HG02798 (cell line): ENCODE measurements around the gene RAB44.

Source experiments
- ATAC-seq: cut with Tn5 transposase; IDR thresholded peaks from one replicate; pipeline ENCODE4 v1.9.1; 2021; ENCODE audit warnings: mild to moderate bottlenecking; ENCODE audit not compliant: unreplicated experiment, poor library complexity

RAB44 gene

DNA sequence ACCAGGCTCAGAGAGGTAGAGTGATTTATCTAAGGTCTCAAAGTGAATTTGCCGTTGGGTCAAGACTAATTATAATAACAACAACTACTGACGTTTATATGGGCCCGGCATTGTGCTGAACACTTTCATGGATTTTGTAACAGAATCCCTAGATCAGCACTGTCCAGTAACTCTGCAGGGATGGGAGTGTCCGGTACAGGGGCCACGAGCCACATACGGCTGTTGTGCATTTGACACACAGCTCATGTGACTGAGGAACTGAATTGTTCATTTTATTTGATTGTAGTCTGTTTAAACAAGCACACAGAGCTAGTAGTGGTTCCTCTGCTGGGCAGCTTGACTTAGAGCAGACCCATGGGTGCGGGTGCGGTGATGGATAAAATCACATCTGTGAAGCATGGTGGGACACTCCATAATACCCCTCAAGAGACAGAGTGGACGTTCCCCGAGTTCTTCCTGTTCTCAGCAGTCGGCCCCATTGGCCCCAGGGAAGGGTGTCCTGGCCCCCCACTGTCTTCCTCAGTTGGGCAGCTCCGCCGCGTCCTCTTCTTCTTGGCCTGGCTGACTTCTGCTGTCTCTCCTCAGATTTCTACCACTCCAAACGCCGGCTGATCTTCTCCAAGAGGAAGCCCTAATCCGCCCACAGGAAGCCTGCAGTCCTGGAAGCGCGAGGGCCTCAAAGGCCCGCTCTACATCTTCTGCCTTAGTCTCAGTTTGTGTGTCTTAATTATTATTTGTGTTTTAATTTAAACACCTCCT lies 12.3 kb upstream of the RAB44 start:
- no peak for ATAC-seq

- ATAC-seq: no peak
Measured at GRCh38 chr6:36685926-36686667, 11.5 kb upstream of the RAB44 start.

DNA sequence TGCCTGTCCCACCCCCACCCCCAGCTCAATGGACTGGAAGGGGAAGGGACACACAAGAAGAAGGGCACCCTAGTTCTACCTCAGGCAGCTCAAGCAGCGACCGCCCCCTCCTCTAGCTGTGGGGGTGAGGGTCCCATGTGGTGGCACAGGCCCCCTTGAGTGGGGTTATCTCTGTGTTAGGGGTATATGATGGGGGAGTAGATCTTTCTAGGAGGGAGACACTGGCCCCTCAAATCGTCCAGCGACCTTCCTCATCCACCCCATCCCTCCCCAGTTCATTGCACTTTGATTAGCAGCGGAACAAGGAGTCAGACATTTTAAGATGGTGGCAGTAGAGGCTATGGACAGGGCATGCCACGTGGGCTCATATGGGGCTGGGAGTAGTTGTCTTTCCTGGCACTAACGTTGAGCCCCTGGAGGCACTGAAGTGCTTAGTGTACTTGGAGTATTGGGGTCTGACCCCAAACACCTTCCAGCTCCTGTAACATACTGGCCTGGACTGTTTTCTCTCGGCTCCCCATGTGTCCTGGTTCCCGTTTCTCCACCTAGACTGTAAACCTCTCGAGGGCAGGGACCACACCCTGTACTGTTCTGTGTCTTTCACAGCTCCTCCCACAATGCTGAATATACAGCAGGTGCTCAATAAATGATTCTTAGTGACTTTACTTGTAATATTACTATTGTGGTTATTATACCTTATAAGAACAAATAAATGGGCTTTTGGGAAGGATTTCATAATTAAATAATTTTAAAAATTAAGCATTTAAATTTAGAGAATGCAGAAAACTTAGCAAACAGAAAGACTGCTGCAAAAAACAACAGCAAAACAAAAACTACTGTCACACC lies 10.7 kb upstream of the RAB44 start:
- no peak for ATAC-seq

- no peak for ATAC-seq
Measured at GRCh38 chr6:36688063-36688738, 9.4 kb upstream of the RAB44 start.

DNA sequence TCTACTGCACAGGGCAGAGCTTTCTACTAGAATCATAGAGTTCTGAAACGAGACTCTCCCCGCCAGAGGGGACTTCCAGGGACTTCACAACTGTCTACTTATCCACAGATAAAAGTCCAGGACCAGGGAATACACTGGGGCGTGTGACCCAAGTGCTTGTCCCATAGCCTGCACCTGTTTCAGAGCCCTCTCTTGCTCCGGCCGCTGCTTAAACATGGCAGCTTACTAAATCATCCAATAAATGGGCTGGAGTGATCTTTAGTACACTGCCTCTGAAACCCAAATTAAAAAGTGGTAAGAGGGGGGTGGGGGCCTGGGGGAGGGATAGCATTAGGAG lies 8.9 kb upstream of the RAB44 start:
- no peak for ATAC-seq

DNA sequence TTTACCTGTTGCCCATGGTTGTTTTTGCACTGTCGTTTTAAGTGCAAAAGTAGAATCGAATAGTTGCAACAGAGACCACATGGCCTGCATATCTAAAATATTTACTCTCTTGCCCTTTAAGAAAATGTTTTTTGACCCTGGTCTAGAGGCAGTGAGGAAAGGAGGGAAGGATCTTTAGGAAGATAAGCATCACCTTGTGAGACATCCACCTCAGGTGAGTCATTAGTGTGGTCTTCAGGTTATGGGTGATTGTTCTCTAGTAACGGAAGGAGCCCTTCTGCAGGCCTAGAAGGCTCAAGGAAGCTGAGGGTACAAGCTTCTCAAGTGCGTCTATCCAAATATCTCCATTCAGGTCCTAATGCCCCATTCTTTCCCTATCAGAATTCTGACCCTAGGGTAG lies 6.6 kb upstream of the RAB44 start:
- ATAC-seq: no peak

- ATAC-seq: no peak
Measured at GRCh38 chr6:36691612-36692011, 6.0 kb upstream of the RAB44 start.

DNA sequence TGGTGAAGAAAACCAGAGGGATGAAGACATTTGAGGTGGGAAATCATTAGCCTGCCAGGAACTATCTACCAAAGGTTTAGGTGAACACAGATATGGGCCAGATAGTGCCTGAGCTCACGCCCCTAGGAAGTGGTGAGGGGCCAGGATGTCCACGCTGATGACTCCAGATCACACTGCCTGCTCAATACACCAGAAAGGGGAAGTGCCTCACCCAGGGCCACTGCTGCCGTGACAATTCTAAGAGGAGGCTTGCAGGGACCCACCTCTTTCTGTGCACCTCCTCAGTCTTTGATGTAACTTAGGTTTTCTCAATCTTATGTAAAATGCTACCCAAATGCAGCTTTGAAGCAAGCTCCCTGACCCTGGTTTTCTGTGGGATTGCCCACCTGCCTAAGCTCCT lies 5.4 kb upstream of the RAB44 start:
- no peak for ATAC-seq

- no peak for ATAC-seq
Measured at GRCh38 chr6:36692861-36693702, 4.5 kb upstream of the RAB44 start.

GRCh38 chr6:36694616-36695015 lies 3.0 kb upstream of the RAB44 start:
- ATAC-seq: no peak

DNA sequence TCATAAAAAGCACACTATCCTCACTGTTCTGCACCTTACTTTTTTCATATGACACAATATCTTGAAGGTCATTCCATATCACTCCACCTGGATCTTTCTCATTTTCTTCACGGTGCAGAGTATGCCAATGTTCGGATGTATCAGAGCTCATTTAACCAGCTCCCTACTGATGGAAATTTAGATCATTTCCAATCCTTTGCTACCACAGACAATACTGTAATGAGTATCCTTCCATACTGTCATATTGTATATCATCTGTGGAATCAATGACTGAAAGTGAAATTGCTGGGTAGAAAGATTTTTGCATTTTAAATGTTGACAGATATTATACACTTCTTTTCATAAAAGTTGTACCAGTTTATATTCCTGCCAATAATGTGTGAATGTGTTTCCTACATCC lies 2.2 kb upstream of the RAB44 start:
- ATAC-seq: no peak

GRCh38 chr6:36698196-36698595 lies 570 bp downstream of the RAB44 start:
- ATAC-seq: no peak

DNA sequence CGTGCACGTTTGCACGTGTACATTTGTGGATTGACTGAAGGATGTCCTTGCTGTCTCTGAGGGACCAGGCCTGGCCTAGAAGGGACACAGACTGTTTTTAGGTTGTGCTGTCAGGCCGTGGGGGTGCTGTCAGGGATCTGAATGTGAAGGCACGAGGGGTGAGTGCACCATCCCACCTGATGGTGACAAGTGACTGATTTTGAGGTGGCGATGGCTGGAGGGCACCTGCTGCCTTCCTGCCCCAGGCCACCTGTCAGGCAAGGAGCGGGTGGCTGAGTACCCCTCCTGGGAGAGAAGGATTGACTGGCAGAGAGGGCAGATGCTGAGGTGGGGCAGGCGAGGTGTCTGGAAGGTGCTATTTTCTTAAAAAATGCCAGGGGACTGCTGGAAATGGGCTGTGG lies 1.2 kb downstream of the RAB44 start:
- no peak for ATAC-seq

GRCh38 chr6:36699348-36699747 lies 1.7 kb downstream of the RAB44 start:
- ATAC-seq: no peak

GRCh38 chr6:36700071-36700812 lies 2.6 kb downstream of the RAB44 start:
- no peak for ATAC-seq

- ATAC-seq: no peak
Measured at GRCh38 chr6:36700831-36701230, 3.2 kb downstream of the RAB44 start.

- no peak for ATAC-seq
Measured at GRCh38 chr6:36701401-36701991, 3.9 kb downstream of the RAB44 start.

DNA sequence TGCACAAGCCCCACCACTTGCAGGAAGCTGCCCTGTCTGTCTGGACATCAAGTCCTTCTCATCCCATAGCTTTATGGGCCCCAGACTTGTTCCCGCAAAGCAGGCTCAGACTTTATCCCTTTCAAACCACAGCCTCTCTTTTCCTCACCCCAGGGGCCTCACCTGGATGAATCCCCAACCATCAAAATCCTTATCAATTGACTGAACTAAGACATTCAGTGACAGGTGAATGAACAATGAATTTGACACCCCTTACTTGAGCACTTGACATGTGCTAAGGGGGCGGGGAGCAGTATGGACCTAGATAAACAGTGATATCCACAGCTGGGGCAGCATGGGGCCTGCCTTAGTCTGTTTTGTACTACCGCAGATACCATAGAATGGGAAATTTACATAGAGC lies 5.0 kb downstream of the RAB44 start:
- ATAC-seq: no peak
